ENCODE measurements around the gene BTG2.

BTG2 gene

GRCh38 chr1:203351037-203351625, 45.8 kb downstream of the BTG2 start, which contains the start of gene FMOD:
TSS of gene FMOD (minus strand) at chr1:203351122. CDS start at chr1:203348270, 2,852 bp downstream.
- H3K9me3 Mint-ChIP-seq (ENCODE audit: low read depth), result no peaks in the 10 kb centered on the region
- H3K4me1 Mint-ChIP-seq (ENCODE audit: low read depth), result peaks cover 8% of the 10 kb centered on the region
- H3K27ac Mint-ChIP-seq, result no peak within 1 kb of the TSS
- H3K4me3 Mint-ChIP-seq, result no peak within 1 kb of the TSS
- peaks cover 17% of the 10 kb centered on the region for H3K27me3 Mint-ChIP-seq
- H3K36me3 Mint-ChIP-seq, result no peaks in the 10 kb centered on the region

DNA sequence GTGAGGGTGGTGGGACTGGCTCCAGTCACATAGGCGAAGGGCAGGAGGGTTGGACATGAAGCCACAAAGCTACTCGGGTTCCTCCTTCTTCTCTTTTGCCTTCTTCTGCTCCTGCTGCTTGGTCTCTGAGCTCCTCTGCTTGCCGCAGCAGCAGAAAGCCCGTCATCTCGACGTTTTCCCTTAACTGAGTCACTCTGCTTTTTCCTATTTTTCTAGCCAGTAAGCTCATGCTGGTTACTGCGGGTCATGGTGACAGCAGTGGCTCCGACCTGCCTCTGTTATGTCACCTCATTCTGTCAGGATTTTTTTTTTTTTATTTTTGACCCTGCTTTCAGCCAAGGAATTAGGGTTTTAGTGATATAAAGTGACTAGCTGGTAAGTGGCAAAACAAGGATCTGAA, 48.2 kb downstream of the BTG2 start:
- peaks cover 14% of the 10 kb centered on the region for H3K27me3 Mint-ChIP-seq

DNA sequence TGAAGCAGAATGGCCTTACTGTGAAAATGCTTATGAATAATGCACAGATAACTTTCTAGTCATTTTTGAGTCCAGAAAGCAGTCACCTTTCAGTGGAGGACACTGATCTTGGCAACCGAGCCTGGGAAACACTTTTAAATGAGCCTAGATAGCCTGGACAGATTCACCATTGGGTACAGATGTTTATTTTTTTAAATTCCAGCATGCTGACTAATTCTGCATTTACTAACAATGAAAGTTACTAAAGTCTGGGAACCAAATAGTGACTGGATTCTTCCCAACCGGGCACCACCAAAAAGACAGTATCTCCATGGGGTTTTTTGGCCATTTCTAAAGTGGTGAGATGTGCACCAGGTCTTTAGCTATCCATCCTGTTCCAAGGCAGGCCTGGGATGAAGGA, 48.9 kb downstream of the BTG2 start:
- H3K27ac Mint-ChIP-seq, result no peak overlapping the region
- H3K4me1 Mint-ChIP-seq (ENCODE audit: low read depth), result peaks cover 8% of the 10 kb centered on the region
- H3K9me3 Mint-ChIP-seq (ENCODE audit: low read depth), result no peaks in the 10 kb centered on the region
- peaks cover 13% of the 10 kb centered on the region for H3K27me3 Mint-ChIP-seq
- no peaks in the 10 kb centered on the region for H3K36me3 Mint-ChIP-seq
- no peak overlapping the region for H3K4me3 Mint-ChIP-seq

More for the DNA sequence above, 48.2 kb downstream of the BTG2 start:
- H3K4me3 Mint-ChIP-seq, result no peak overlapping the region
- H3K4me1 Mint-ChIP-seq (ENCODE audit: low read depth), result peaks cover 8% of the 10 kb centered on the region
- no peaks in the 10 kb centered on the region for H3K36me3 Mint-ChIP-seq
- H3K9me3 Mint-ChIP-seq (ENCODE audit: low read depth), result no peaks in the 10 kb centered on the region
- H3K27ac Mint-ChIP-seq, result no peak overlapping the region

- Mint-ChIP-seq H3K27me3 (peaks cover 16% of the 10 kb centered on the region), H3K36me3 (no peaks in the 10 kb centered on the region), H3K27ac (no peak overlapping the region), H3K9me3 (ENCODE audit: low read depth) (peaks cover 3% of the 10 kb centered on the region), H3K4me1 (ENCODE audit: low read depth) (no peaks in the 10 kb centered on the region), H3K4me3 (no peak overlapping the region)
Observed at GRCh38 chr1:203359010-203359571, 53.8 kb downstream of the BTG2 start.

Measured in activated naive CD8-positive, alpha-beta T cell (primary cell).